Activated T-cell treated with anti-CD3 and anti-CD28 coated beads, Interleukin-2, amount 50 U/mL, for 48 hours (primary cell): ENCODE measurements around the gene RRAD.

ENCODE experiments used
- DNase-seq, 2 experiments: peaks; one replicate each; pipeline ENCODE4 v3.0.0-alpha.2; 2020

RRAD gene

GRCh38 chr16:66913081-66913480 lies 12.3 kb downstream of the RRAD start:
- DNase-seq, result no peak

- no peak for DNase-seq
These were observed 13.5 kb downstream of the RRAD start for GRCh38 chr16:66911801-66912200.

- no peak for DNase-seq
These were observed 14.2 kb downstream of the RRAD start for GRCh38 chr16:66911112-66911511.

GRCh38 chr16:66910175-66910940 lies 15.0 kb downstream of the RRAD start:
- DNase-seq, result no peak

GRCh38 chr16:66908762-66909559 lies 16.4 kb downstream of the RRAD start:
- DNase-seq, result no peak

GRCh38 chr16:66908116-66908515 lies 17.2 kb downstream of the RRAD start:
- no peak for DNase-seq

GRCh38 chr16:66906916-66907836 lies 18.2 kb downstream of the RRAD start:
- DNase-seq, result no peak

- DNase-seq, result no peak
These were observed 19.4 kb downstream of the RRAD start for GRCh38 chr16:66905633-66906539.

- no peak for DNase-seq
These were observed 20.3 kb downstream of the RRAD start for GRCh38 chr16:66904846-66905632.

- no peak for DNase-seq
These were observed 20.9 kb downstream of the RRAD start for GRCh38 chr16:66904428-66904845.

- DNase-seq, result no peak
These were observed 21.5 kb downstream of the RRAD start for GRCh38 chr16:66903544-66904427.

GRCh38 chr16:66902648-66903543 lies 22.4 kb downstream of the RRAD start:
- DNase-seq, result no peak

- no peak for DNase-seq
These were observed 23.7 kb downstream of the RRAD start for GRCh38 chr16:66901626-66902025.

- no peak for DNase-seq
These were observed 24.5 kb downstream of the RRAD start for GRCh38 chr16:66900721-66901441.

- DNase-seq, result no peak
These were observed 25.2 kb downstream of the RRAD start for GRCh38 chr16:66899945-66900710.

GRCh38 chr16:66899310-66899944 lies 25.9 kb downstream of the RRAD start:
- no peak for DNase-seq

- no peak for DNase-seq
These were observed 26.4 kb downstream of the RRAD start for GRCh38 chr16:66898933-66899309.
